Activated CD4-positive, alpha-beta T cell treated with anti-CD3 and anti-CD28 coated beads, Interleukin-2, amount 50 U/mL, for 16 hours (primary cell): ENCODE measurements around the gene RGPD8.

Experiments used
- DNase-seq: peaks from one replicate; pipeline ENCODE4 v3.0.0-alpha.2; 2020

RGPD8 gene

GRCh38 chr2:112322919-112323318 is 110.5 kb downstream of the RGPD8 start:
- DNase-seq = no peak

- DNase-seq = no peak
Observed at GRCh38 chr2:112321375-112322320, 111.8 kb downstream of the RGPD8 start.
